SH-SY5Y (cell line): ENCODE measurements around the gene MT1G.

Experiments used
- GATA2 ChIP-seq: IDR thresholded peaks from 2 replicates; pipeline ENCODE4 v1.6.1; 2011; ENCODE audit warnings: mild to moderate bottlenecking, low read depth, low read length
- GATA3 ChIP-seq: IDR thresholded peaks from 2 replicates; pipeline ENCODE4 v1.6.1; 2011; ENCODE audit warnings: low read depth, mild to moderate bottlenecking, low read length, moderate library complexity

MT1G gene

GRCh38 chr16:56620339-56620897, 47.4 kb downstream of the MT1G start:
- TF ChIP-seq GATA2 (no peak), GATA3 (no peak)

GRCh38 chr16:56618138-56618537, 49.7 kb downstream of the MT1G start:
- TF ChIP-seq GATA2 (no peak), GATA3 (no peak)

- TF ChIP-seq GATA3 (no peak), GATA2 (no peak)
Observed at GRCh38 chr16:56617212-56618085, 50.4 kb downstream of the MT1G start.
